Loucy (cell line): ENCODE data around the gene TRIM74.
"Not testable (repeated sequence)": the region's sequence is repeated elsewhere in the genome, so short reads cannot be mapped to it uniquely, and the experiment has no call there.

Experiments used
- CTCF ChIP-seq: fragments of 200-600 bp; sonication (generic); conservative IDR thresholded peaks from 2 replicates; pipeline ENCODE4 v1.5.1; 2014; ENCODE audit warnings: mild to moderate bottlenecking, antibody characterized with exemption, low read length
- EZH2phosphoT487 ChIP-seq: fragments of 200-600 bp; IDR thresholded peaks from 2 replicates; pipeline ENCODE4 v1.6.1; 2018; ENCODE audit warnings: antibody characterized with exemption, mild to moderate bottlenecking, moderate library complexity, borderline replicate concordance

GRCh38 chr7:72928216-72928615 lies 41.0 kb downstream of the TRIM74 start:
- not testable (repeated sequence) for TF ChIP-seq CTCF, EZH2phosphoT487
